Measurements from ENCODE around the gene KPTN.

Gene KPTN

GRCh38 chr19:47464675-47465419, 19.2 kb downstream of the KPTN start:
- no peak for DNase-seq

GRCh38 chr19:47461876-47462275, 22.1 kb downstream of the KPTN start:
- no peak for DNase-seq

GRCh38 chr19:47459477-47459876, 24.5 kb downstream of the KPTN start:
- no peak for DNase-seq

GRCh38 chr19:47458672-47459071, 25.3 kb downstream of the KPTN start:
- no peak for DNase-seq

- DNase-seq: no peak
These were observed 27.1 kb downstream of the KPTN start for GRCh38 chr19:47456721-47457474.

- DNase-seq: no peak
These were observed 33.5 kb downstream of the KPTN start for GRCh38 chr19:47450478-47450877.

- DNase-seq: no peak
These were observed 35.7 kb downstream of the KPTN start for GRCh38 chr19:47448360-47448727.

GRCh38 chr19:47447470-47448359, 36.3 kb downstream of the KPTN start:
- DNase-seq: peak; percentile 40

- DNase-seq: no peak
These were observed 37.2 kb downstream of the KPTN start for GRCh38 chr19:47446534-47447469.

- no peak for DNase-seq
These were observed 38.0 kb downstream of the KPTN start for GRCh38 chr19:47445937-47446402.

GRCh38 chr19:47445527-47445926, 38.5 kb downstream of the KPTN start:
- DNase-seq: no peak

- DNase-seq: no peak
These were observed 39.6 kb downstream of the KPTN start for GRCh38 chr19:47444388-47444821.

- DNase-seq: no peak
These were observed 40.7 kb downstream of the KPTN start for GRCh38 chr19:47443331-47443730.

GRCh38 chr19:47438793-47439220, 45.2 kb downstream of the KPTN start:
- no peak for DNase-seq

GRCh38 chr19:47437500-47437899, 46.5 kb downstream of the KPTN start:
- DNase-seq: no peak

- peak; percentile 81 for DNase-seq
These were observed 47.2 kb downstream of the KPTN start for GRCh38 chr19:47436712-47437401.

- DNase-seq: no peak
These were observed 48.1 kb downstream of the KPTN start for GRCh38 chr19:47435883-47436417.

- DNase-seq: no peak
These were observed 48.8 kb downstream of the KPTN start for GRCh38 chr19:47435196-47435595.

- DNase-seq: no peak
These were observed 49.9 kb downstream of the KPTN start for GRCh38 chr19:47434088-47434487.

GRCh38 chr19:47433121-47433520, 50.9 kb downstream of the KPTN start:
- no peak for DNase-seq

- DNase-seq: no peak
These were observed 51.5 kb downstream of the KPTN start for GRCh38 chr19:47432499-47432898.

All from femur (tissue), 1 donor.